Stimulated activated CD4-positive, alpha-beta T cell treated with anti-CD3 and anti-CD28 coated beads, TNF-alpha, amount 100 ng/mL, for 48 hours (primary cell): ENCODE results near the gene ARHGEF28.

Experiments
- DNase-seq, 3 donors: peaks; one replicate each; pipeline ENCODE4 v3.0.0-alpha.2; 2020; ENCODE audit warnings: low read depth in 3 of 3

The ARHGEF28 gene

DNA sequence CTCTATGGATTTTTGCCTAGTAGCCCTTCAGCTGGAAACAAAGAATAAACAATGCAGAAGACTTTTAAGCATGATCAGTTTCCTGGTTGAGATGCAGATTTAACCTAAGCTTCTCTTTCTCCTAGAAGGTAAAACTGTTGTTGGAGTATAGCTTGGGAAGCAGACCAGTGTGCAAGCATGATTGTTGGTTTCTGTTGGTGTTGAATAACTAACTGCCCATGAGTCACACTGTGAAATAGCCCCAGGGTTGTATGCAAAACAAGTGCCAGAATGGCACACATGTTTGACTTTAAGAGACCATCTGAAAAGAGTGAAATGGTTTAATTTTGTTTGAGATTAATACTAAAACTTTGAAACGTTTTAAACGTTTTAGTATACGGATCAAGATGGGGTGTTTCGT is 227.1 kb downstream of the ARHGEF28 start:
- no peak for DNase-seq

DNA sequence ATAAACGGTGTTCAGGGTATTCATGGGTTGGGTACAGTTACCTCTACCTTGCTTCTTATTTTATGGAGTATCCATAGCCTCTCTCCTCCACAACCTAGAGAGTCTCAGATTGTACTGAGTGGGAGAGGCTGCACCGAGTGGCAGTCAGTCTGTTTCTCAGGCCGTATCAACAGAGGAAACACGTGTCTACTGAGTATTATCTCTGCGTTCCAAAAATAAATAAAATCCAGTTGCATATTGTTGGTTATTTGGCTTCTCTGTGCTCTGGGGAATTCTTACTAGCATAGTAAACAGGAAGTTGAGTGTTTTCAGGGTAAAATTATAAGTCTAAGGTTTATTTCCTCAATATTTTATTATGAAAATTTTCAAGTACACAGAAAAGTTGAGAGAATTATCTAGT is 231.0 kb downstream of the ARHGEF28 start:
- no peak for DNase-seq

- no peak for DNase-seq
Observed at GRCh38 chr5:73857446-73857845, 231.4 kb downstream of the ARHGEF28 start.

- DNase-seq, result no peak
Observed at GRCh38 chr5:73858054-73858453, 232.1 kb downstream of the ARHGEF28 start.

DNA sequence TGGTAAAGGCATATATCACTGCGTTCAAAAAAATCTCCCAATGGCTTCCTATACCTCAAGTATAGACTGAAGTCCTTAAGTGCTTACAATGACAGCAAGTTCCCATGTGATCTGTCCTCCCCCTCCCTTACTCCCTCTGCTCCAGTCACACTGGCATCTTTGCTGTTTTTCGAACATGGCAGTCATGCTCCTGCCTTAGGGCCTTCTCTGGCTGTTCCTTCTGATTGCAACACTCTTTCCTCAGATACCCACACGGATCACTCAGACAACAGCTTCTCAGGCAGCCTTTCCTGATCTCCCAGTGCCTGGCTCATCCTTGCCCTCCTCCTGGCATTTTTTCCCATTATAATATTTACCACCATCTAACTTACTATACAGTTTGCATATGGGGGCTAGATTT is 232.8 kb downstream of the ARHGEF28 start:
- DNase-seq, result no peak

GRCh38 chr5:73859696-73860095 is 233.7 kb downstream of the ARHGEF28 start:
- no peak for DNase-seq

- no peak for DNase-seq
Observed at GRCh38 chr5:73861313-73861988, 235.5 kb downstream of the ARHGEF28 start.

- DNase-seq, result no peak
Observed at GRCh38 chr5:73862796-73863195, 236.8 kb downstream of the ARHGEF28 start.

GRCh38 chr5:73863876-73864275 is 237.9 kb downstream of the ARHGEF28 start:
- DNase-seq, result no peak

DNA sequence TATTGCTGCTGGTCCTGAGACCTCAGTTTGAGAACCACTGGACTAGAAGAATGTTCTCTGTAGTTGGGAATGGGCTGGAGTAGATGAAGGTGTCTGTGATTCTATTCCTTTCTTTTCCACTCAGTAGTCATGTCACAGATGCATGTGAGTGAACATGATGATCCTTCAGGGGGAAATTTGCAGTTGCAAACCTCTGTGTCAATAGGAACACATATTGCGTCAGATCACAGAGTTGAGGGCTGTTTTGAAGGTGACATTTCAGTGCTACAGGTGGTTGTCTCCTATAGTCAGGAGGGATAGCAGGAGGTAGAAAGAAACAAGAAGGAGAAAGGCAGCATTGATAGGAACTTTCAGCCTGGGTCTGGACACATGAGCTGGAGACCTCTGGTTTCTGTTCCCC is 239.3 kb downstream of the ARHGEF28 start:
- no peak for DNase-seq

- no peak for DNase-seq
Observed at GRCh38 chr5:73867345-73868335, 241.6 kb downstream of the ARHGEF28 start.

GRCh38 chr5:73883646-73884045 is 257.6 kb downstream of the ARHGEF28 start:
- DNase-seq, result no peak

DNA sequence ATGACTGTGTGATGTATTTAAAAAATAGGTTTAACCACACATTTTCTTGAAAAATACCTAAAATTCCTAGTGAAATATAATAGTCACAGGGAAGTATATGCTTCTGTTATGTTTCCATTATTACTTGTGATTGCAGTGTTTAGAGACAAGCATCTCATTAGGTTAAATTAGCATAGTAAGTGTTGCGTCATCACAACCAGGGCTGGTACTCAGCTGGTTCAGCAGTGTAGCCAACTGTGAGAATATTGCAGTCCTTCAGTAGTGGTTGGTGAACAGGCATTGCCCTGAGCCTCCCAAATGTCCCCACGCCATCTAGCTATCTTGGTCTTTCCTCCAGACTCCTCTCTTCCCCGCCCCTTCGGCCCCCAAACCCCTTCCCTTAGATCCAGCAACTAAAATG is 261.7 kb downstream of the ARHGEF28 start:
- no peak for DNase-seq

GRCh38 chr5:73890569-73890968 is 264.6 kb downstream of the ARHGEF28 start:
- no peak for DNase-seq

DNA sequence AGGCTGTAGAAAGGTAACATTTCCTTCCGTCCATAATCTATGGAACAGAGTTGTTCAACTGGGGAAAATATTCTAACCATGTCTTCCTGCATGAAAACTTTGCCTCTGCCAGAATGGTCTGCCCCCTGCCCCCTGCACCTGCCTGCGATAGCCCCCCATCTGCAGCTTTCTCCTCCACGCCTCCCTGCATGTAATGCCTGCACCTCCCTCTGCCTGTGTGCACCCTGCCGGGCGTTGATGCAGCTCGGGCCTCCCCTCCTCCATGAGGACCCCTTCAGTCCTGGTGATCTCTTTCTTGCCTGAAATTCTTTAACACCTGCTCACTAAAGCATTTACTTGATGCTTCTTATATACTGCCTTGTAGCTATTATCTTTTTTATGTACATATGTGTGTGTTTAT is 266.2 kb downstream of the ARHGEF28 start:
- no peak for DNase-seq

DNA sequence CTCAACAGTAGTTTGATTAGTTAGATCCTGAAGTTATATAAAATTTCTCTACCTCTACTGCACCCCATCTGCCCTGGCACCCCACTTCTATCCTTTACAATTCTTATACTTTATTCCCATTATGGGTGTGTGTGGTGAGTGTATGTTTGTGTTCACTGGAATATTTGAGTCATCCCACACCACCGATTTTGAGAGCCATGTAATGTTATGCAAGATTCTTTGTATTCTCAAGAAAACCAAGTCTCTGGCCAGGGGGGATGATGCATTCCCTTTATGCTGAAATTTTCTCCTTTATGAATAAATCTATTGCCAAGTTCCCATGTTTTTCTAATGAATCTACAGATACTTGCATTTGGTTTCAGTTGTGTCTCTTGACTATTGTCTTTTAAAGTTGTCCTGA is 266.8 kb downstream of the ARHGEF28 start:
- no peak for DNase-seq

DNA sequence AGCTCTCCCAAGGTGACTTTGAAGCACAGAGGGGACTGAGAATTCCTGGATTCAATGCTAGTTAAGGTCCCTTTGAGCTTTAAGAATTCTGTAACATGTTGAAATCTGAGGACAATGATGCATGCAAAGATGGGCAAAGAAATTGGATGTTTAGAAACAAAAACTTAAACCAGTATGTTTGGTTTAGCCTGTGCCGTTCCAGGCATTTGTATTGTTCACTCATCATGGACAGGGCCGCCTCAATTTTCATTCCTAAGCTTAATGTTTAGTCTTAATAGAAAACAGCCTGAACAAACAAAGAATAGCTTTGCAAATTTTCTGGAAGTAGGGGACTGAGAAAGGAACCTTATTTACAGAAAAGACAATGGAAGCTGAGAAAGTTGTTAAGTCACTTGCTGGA is 267.8 kb downstream of the ARHGEF28 start:
- no peak for DNase-seq

GRCh38 chr5:73894860-73895259 is 268.9 kb downstream of the ARHGEF28 start:
- no peak for DNase-seq

GRCh38 chr5:73895471-73895870 is 269.5 kb downstream of the ARHGEF28 start:
- no peak for DNase-seq

- DNase-seq, result no peak
Observed at GRCh38 chr5:73896097-73896496, 270.1 kb downstream of the ARHGEF28 start.

DNA sequence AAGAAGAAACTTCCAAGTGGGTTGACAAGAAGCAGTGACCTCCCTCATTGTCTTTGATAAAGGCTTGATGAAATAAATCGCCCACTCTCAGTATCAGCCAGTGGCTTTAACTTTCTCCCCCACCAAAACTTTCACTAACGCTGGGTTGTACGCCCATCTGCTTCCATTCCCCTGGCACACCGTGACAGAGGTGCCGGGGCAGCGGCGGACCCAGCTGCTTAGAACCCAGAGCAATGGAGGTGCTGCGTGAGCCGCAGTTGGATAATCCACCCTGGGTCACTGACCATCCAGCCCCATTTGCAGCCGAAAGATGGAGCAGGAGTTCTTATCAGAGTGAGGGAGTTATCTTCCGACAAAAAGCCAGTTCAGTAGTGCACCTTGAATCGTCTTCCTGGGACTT is 270.7 kb downstream of the ARHGEF28 start:
- no peak for DNase-seq

GRCh38 chr5:73897893-73898292 is 271.9 kb downstream of the ARHGEF28 start:
- DNase-seq, result no peak

GRCh38 chr5:73899055-73899454 is 273.1 kb downstream of the ARHGEF28 start:
- no peak for DNase-seq
